GM10847 (cell line): ENCODE data around the gene PFKFB2.

ENCODE experiments used
- POLR2A ChIP-seq: IDR thresholded peaks from 2 replicates; pipeline ENCODE4 v1.6.1; 2011; ENCODE audit not compliant: insufficient read length; ENCODE audit errors: extremely low read depth

The PFKFB2 gene

GRCh38 chr1:207129053-207129452, 76.0 kb downstream of the PFKFB2 start:
- no peak for TF ChIP-seq POLR2A
